Smooth muscle cell (in vitro differentiated cells): Measurements from ENCODE around the gene ARHGEF7. TPM values are rescaled to one million over a fixed set of nuclear protein-coding genes. Genes with fewer than 3 reads are reported as not detected.

Source experiments
- DNase-seq: peaks from one replicate; lab custom pipeline; 2025; ENCODE audit not compliant: unreplicated experiment; lab: John Stamatoyannopoulos, UW
- H2AFZ ChIP-seq: fragments of 200-600 bp; sonication (generic); 2 replicates; pipeline ENCODE4 v1.6.0; 2016; ENCODE audit warnings: antibody characterized with exemption, low read depth, mild to moderate bottlenecking
- H3F3A ChIP-seq: fragments of 200-600 bp; sonication (generic); 2 replicates; pipeline ENCODE4 v1.6.0; 2017; ENCODE audit warnings: antibody characterized with exemption, low read depth
- H3K27ac ChIP-seq: fragments of 200-600 bp; sonication (generic); 2 replicates; pipeline ENCODE4 v1.5.1; 2016; ENCODE audit warnings: low read depth, mild to moderate bottlenecking
- H3K27me3 ChIP-seq: fragments of 200-600 bp; sonication (generic); 2 replicates; pipeline ENCODE4 v1.6.1; 2016; ENCODE audit warnings: low read depth, mild to moderate bottlenecking
- H3K36me3 ChIP-seq: fragments of 200-600 bp; sonication (generic); 2 replicates; pipeline ENCODE4 v1.5.1; 2016; ENCODE audit warnings: low read depth
- H3K4me1 ChIP-seq: fragments of 200-600 bp; sonication (generic); 2 replicates; pipeline ENCODE4 v1.5.1; 2016; ENCODE audit warnings: low read depth
- H3K4me2 ChIP-seq: fragments of 200-600 bp; sonication (generic); 2 replicates; pipeline ENCODE4 v1.6.0; 2016; ENCODE audit warnings: mild to moderate bottlenecking
- H3K4me3 ChIP-seq: fragments of 200-600 bp; sonication (generic); 2 replicates; pipeline ENCODE4 v1.5.1; 2016; ENCODE audit warnings: mild to moderate bottlenecking
- H3K79me2 ChIP-seq: fragments of 200-600 bp; sonication (generic); 2 replicates; pipeline ENCODE4 v1.6.0; 2016; ENCODE audit warnings: low read depth, mild to moderate bottlenecking
- H3K9ac ChIP-seq: fragments of 200-600 bp; sonication (generic); 2 replicates; pipeline ENCODE4 v1.6.0; 2016; ENCODE audit warnings: low read depth
- H3K9me3 ChIP-seq: fragments of 200-600 bp; sonication (generic); replicated peaks from 2 replicates; pipeline ENCODE4 v1.5.1; 2016; ENCODE audit warnings: low read depth
- H4K20me1 ChIP-seq: fragments of 200-600 bp; sonication (generic); 2 replicates; pipeline ENCODE4 v1.6.0; 2016; ENCODE audit warnings: low read depth
- WGBS: methylation state at CpG from one replicate; pipeline ENCODE4 v1.1.7; 2016; ENCODE audit warnings: low lambda C conversion rate; 5-methylcytosine and 5-hydroxymethylcytosine counted together
- polyA plus RNA-seq: library from polyadenylated mRNA; unstranded; fragments of >200 nt; fragmentation: Nextera tagmentation; extraction: Ambion mirVana; gene quantifications from 2 replicates; pipeline ENCODE4 v1.2.1, GENCODE V29; 2016
- total RNA-seq: library from RNA; depleted of rRNA; stranded (reverse); fragments of >200 nt; gene quantifications from 2 replicates; pipeline ENCODE4 v1.2.3, GENCODE V29; 2014
- TF ChIP-seq, protein P1 (sequence below): fragments of 200-600 bp; sonication (generic); IDR thresholded peaks from 2 replicates; pipeline ENCODE4 v1.5.1; 2017; ENCODE audit warnings: borderline replicate concordance, mild to moderate bottlenecking, antibody characterized with exemption; ENCODE audit not compliant: insufficient read depth, poor library complexity, severe bottlenecking

ARHGEF7 gene
- total and polyA plus RNA-seq, 2 experiments from 2014 or later, result 13.8 to 32.4 TPM

DNA sequence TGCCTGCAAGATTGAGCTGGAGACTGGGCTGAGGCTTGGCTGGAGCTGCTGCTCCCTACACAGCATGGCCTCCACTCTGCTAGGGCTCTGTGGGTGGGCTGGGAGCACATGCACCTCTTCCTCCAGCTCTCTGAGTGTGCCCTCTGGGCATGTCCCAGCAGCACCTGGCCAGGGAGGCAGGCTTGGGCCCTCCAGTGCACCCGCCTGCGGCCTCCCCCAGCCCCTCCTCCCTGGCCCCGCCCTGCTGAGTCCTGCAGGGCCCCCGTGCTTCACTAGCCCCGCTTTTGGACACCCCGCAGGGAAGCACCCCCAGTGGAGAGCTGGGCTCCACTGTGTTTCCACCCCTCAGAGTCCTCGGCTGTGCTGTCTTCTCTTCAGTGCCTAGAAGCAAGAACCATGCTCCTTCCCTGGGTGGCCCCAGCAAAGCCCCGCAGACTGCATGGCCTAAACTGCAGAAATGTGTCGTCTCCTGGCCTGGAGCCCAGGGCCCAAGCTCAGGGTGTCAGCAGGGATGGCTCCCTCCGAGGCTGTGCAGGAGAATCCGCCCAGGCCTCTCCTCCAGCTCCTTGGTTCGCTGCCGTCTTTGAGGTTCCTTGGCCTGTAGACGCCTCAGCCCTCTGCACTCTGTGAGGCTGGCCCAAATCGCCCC, 200.4 kb downstream of the ARHGEF7 start:
- Histone ChIP-seq H3K27me3 (no peaks in the 10 kb centered on the region), H3K36me3 (no peaks in the 10 kb centered on the region), H3K4me1 (no peaks in the 10 kb centered on the region), H3K9ac (no peak overlapping the region), H2AFZ (no peak overlapping the region), H3K4me3 (no peak overlapping the region), H3K27ac (peak overlapping the region; percentile 48), H4K20me1 (no peaks in the 10 kb centered on the region), H3K79me2 (no peaks in the 10 kb centered on the region), H3K9me3 (peaks cover 6% of the 10 kb centered on the region), H3F3A (no peaks in the 10 kb centered on the region), H3K4me2 (peak overlapping the region; percentile 29)
- TF ChIP-seq, protein P1, sequence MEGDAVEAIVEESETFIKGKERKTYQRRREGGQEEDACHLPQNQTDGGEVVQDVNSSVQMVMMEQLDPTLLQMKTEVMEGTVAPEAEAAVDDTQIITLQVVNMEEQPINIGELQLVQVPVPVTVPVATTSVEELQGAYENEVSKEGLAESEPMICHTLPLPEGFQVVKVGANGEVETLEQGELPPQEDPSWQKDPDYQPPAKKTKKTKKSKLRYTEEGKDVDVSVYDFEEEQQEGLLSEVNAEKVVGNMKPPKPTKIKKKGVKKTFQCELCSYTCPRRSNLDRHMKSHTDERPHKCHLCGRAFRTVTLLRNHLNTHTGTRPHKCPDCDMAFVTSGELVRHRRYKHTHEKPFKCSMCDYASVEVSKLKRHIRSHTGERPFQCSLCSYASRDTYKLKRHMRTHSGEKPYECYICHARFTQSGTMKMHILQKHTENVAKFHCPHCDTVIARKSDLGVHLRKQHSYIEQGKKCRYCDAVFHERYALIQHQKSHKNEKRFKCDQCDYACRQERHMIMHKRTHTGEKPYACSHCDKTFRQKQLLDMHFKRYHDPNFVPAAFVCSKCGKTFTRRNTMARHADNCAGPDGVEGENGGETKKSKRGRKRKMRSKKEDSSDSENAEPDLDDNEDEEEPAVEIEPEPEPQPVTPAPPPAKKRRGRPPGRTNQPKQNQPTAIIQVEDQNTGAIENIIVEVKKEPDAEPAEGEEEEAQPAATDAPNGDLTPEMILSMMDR, result no peak
- 89% methylated on average over 15 of the region's 15 CpGs for WGBS
- no peak for DNase-seq

DNA sequence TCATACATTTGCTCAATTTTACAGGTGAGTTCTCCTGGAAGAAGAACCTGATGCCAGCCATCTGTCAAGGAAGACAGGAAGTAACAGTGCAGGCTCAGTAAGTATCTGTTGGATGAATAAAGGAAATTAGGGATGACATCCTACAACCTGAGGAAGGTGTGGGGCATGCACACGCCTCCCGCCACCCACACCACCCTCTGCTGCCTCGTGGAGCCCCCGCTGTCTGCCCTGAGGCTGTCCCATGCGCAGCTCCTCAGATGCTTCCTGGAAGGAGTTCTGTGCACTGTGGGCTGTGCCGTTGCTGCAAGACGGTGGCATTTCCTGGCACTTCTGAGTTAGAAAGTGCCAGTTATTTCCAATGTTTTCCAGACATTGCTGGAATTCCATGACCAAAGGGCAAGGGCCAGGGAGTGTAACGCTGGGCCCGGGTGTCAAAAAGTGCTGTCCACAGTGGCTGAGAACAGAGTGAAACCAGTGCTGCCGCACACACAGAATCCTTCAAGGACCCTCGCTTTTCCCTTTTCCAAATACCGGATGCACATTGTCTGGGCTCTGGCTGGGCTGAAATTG, 201.1 kb downstream of the ARHGEF7 start:
- Histone ChIP-seq H3K9ac (no peak overlapping the region), H3F3A (no peaks in the 10 kb centered on the region), H3K4me2 (no peak overlapping the region), H3K27me3 (no peaks in the 10 kb centered on the region), H4K20me1 (no peaks in the 10 kb centered on the region), H3K4me3 (no peak overlapping the region), H3K79me2 (no peaks in the 10 kb centered on the region), H3K27ac (no peak overlapping the region), H3K4me1 (no peaks in the 10 kb centered on the region), H3K36me3 (no peaks in the 10 kb centered on the region), H2AFZ (no peak overlapping the region), H3K9me3 (peaks cover 6% of the 10 kb centered on the region)
- DNase-seq, result no peak
- TF ChIP-seq, protein P1, result no peak
- 86% methylated on average over 12 of the region's 12 CpGs for WGBS

DNA sequence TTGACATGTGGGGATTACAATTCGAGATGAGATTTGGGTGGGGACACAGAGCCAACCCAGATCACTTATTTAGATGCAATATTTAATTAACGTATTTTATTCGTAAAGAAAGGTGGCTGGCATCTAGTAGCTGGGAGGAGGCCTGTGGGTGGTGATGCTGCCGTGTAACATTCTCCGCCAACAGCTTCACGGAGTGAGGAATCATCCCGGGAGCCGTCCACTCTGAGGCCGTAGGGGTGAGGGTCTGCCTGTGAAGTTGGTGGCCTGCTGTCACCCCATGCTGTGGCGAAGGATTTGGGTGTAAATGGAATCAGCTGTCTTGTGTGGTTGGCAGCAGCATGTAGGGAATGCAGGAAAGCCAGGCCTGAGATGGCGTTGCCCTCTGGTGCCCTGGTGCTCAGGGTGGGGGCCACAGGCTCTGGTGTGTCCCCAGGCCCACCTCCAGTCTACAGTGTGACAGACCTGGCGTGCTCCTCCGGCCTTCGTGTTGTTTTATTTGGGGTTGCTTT, 202.0 kb downstream of the ARHGEF7 start:
- DNase-seq, result no peak
- Histone ChIP-seq H3K4me3 (no peak overlapping the region), H3K4me1 (no peaks in the 10 kb centered on the region), H4K20me1 (no peaks in the 10 kb centered on the region), H3K27ac (no peak overlapping the region), H3K4me2 (no peak overlapping the region), H3K27me3 (no peaks in the 10 kb centered on the region), H3K79me2 (no peaks in the 10 kb centered on the region), H3K9me3 (peaks cover 6% of the 10 kb centered on the region), H3K9ac (no peak overlapping the region), H2AFZ (no peak overlapping the region), H3K36me3 (no peaks in the 10 kb centered on the region), H3F3A (no peaks in the 10 kb centered on the region)
- WGBS, result 96% methylated on average over 14 of the region's 14 CpGs
- TF ChIP-seq, protein P1, result no peak
